H9 (cell line): ENCODE data around the gene ACSBG1. TPM values are rescaled to one million over a fixed set of nuclear protein-coding genes. Genes with fewer than 3 reads are reported as not detected.

Source experiments
- DNase-seq: peaks from one replicate; pipeline ENCODE4 v3.0.0-alpha.2; 2017
- H2AFZ ChIP-seq: one replicate; pipeline ENCODE4 v1.6.1; 2013; ENCODE audit warnings: mild to moderate bottlenecking, low read length, control low read depth, moderate library complexity
- H2AK5ac ChIP-seq: 2 replicates; pipeline ENCODE4 v1.6.1; 2013; ENCODE audit warnings: low read length, control low read depth, mixed read lengths; ENCODE audit not compliant: insufficient read length
- H2BK120ac ChIP-seq: one replicate; pipeline ENCODE4 v1.6.1; 2013; ENCODE audit warnings: low read depth, mild to moderate bottlenecking, low read length, control low read depth, inconsistent platforms; ENCODE audit not compliant: poor library complexity, severe bottlenecking
- H2BK12ac ChIP-seq: 2 replicates; pipeline ENCODE4 v1.6.1; 2013; ENCODE audit warnings: low read length, control low read depth, mixed read lengths, low read depth; ENCODE audit not compliant: insufficient read length
- H2BK15ac ChIP-seq: 2 replicates; pipeline ENCODE4 v1.6.1; 2013; ENCODE audit warnings: low read depth, low read length, control low read depth
- H2BK20ac ChIP-seq: one replicate; pipeline ENCODE4 v1.6.1; 2013; ENCODE audit warnings: low read depth, mild to moderate bottlenecking, low read length, control low read depth, inconsistent platforms; ENCODE audit not compliant: poor library complexity, severe bottlenecking
- H2BK5ac ChIP-seq: 2 replicates; pipeline ENCODE4 v1.6.1; 2013; ENCODE audit warnings: low read length, control low read depth, mixed read lengths; ENCODE audit not compliant: insufficient read length
- H3K14ac ChIP-seq: 2 replicates; pipeline ENCODE4 v1.6.1; 2013; ENCODE audit warnings: low read length, control low read depth; ENCODE audit not compliant: insufficient read depth
- H3K18ac ChIP-seq: 2 replicates; pipeline ENCODE4 v1.6.1; 2013; ENCODE audit warnings: low read depth, mild to moderate bottlenecking, mixed read lengths, low read length, control low read depth; ENCODE audit not compliant: insufficient read length
- H3K23ac ChIP-seq: 2 replicates; pipeline ENCODE4 v1.6.1; 2013; ENCODE audit warnings: low read length, control low read depth, mixed read lengths, low read depth; ENCODE audit not compliant: insufficient read length
- H3K23me2 ChIP-seq: 2 replicates; pipeline ENCODE4 v1.6.1; 2013; ENCODE audit warnings: low read depth, mild to moderate bottlenecking, mixed read lengths, low read length, control low read depth; ENCODE audit not compliant: insufficient read length, poor library complexity, severe bottlenecking
- H3K27ac ChIP-seq: 2 replicates; pipeline ENCODE4 v1.5.1; 2013; ENCODE audit warnings: low read length, control low read depth, mixed read lengths, low read depth; ENCODE audit not compliant: insufficient read length
- H3K27me3 ChIP-seq: 2 replicates; pipeline ENCODE4 v1.6.1; 2013; ENCODE audit warnings: low read length, control low read depth, inconsistent platforms; ENCODE audit not compliant: insufficient read depth
- H3K4ac ChIP-seq: 2 replicates; pipeline ENCODE4 v1.6.1; 2013; ENCODE audit warnings: low read depth, mild to moderate bottlenecking, control low read depth, inconsistent platforms, low read length, moderate library complexity
- H3K4me1 ChIP-seq: 2 replicates; pipeline ENCODE4 v1.6.1; 2013; ENCODE audit warnings: low read length, control low read depth, inconsistent platforms; ENCODE audit not compliant: insufficient read depth
- H3K4me2 ChIP-seq: 2 replicates; pipeline ENCODE4 v1.6.1; 2013; ENCODE audit warnings: low read length, control low read depth, mixed read lengths; ENCODE audit not compliant: insufficient read length, insufficient read depth
- H3K56ac ChIP-seq: 2 replicates; pipeline ENCODE4 v1.6.1; 2013; ENCODE audit warnings: low read depth, mild to moderate bottlenecking, mixed read lengths, low read length, control low read depth; ENCODE audit not compliant: insufficient read length
- H3K79me1 ChIP-seq: 2 replicates; pipeline ENCODE4 v1.6.1; 2013; ENCODE audit warnings: low read depth, mild to moderate bottlenecking, moderate library complexity, low read length, control low read depth, inconsistent platforms; ENCODE audit not compliant: insufficient read depth, poor library complexity, severe bottlenecking
- H3K79me2 ChIP-seq: 2 replicates; pipeline ENCODE4 v1.6.1; 2013; ENCODE audit warnings: low read length, control low read depth, inconsistent platforms; ENCODE audit not compliant: insufficient read depth
- H3K9ac ChIP-seq: 2 replicates; pipeline ENCODE4 v1.6.1; 2013; ENCODE audit warnings: low read length, control low read depth, mixed read lengths; ENCODE audit not compliant: insufficient read length; ENCODE audit errors: extremely low read depth
- H3K9me3 ChIP-seq: one replicate; pipeline ENCODE4 v1.6.1; 2013; ENCODE audit warnings: low read depth, low read length, inconsistent platforms; ENCODE audit not compliant: control insufficient read depth
- H3T11ph ChIP-seq: one replicate; pipeline ENCODE4 v1.6.1; 2013; ENCODE audit warnings: mild to moderate bottlenecking, low read length, control low read depth, inconsistent platforms
- H4K20me1 ChIP-seq: one replicate; pipeline ENCODE4 v1.6.1; 2013; ENCODE audit not compliant: control insufficient read depth, insufficient read length, insufficient read depth
- H4K5ac ChIP-seq: 2 replicates; pipeline ENCODE4 v1.6.1; 2013; ENCODE audit warnings: low read depth, mild to moderate bottlenecking, mixed read lengths, low read length, control low read depth; ENCODE audit not compliant: insufficient read length
- H4K8ac ChIP-seq: replicated peaks from 2 replicates; pipeline ENCODE4 v1.6.1; 2013; ENCODE audit warnings: low read length, control low read depth, mixed read lengths, low read depth; ENCODE audit not compliant: insufficient read length
- H4K91ac ChIP-seq: 2 replicates; pipeline ENCODE4 v1.6.1; 2013; ENCODE audit warnings: low read depth, mild to moderate bottlenecking, moderate library complexity, mixed read lengths, low read length, control low read depth; ENCODE audit not compliant: insufficient read length
- H3K27ac Mint-ChIP-seq, 3 experiments: 2 replicates in 2 of 3; 3 replicates in 1 of 3; pipeline ENCODE4 v1.8.0; 2020 to 2021; ENCODE audit warnings: mixed read lengths in 3 of 3, mild to moderate bottlenecking in 1 of 3, moderate library complexity in 1 of 3
- H3K27me3 Mint-ChIP-seq: 2 replicates; pipeline ENCODE4 v1.8.0; 2021; ENCODE audit warnings: low read depth, mild to moderate bottlenecking, moderate library complexity, mixed read lengths
- H3K36me3 Mint-ChIP-seq, 3 experiments: 2 replicates in 2 of 3; 3 replicates in 1 of 3; pipeline ENCODE4 v1.8.0; 2020 to 2021; ENCODE audit warnings: low read depth in 3 of 3, mixed read lengths in 3 of 3; ENCODE audit not compliant: insufficient read depth in 1 of 3
- H3K4me1 Mint-ChIP-seq, 2 experiments: 2 replicates each; pipeline ENCODE4 v1.8.0; 2020; ENCODE audit warnings: mixed read lengths in 2 of 2
- H3K4me3 Mint-ChIP-seq, 2 experiments: 2 replicates in 1 of 2; 3 replicates in 1 of 2; pipeline ENCODE4 v1.8.0; 2020 to 2021; ENCODE audit warnings: mild to moderate bottlenecking in 2 of 2, mixed read lengths in 2 of 2, moderate library complexity in 1 of 2
- H3K9me3 Mint-ChIP-seq, 2 experiments: 2 replicates in 1 of 2; 3 replicates in 1 of 2; pipeline ENCODE4 v1.8.0; 2020; ENCODE audit warnings: mild to moderate bottlenecking in 2 of 2, mixed read lengths in 2 of 2, moderate library complexity in 1 of 2
- WGBS: extraction: QIAGEN DNeasy Blood & Tissue Kit; methylation state at CpG from one replicate; pipeline ENCODE4 v1.1.7; 2013; ENCODE audit warnings: missing lambda C conversion rate, low lambda C conversion rate, mixed read lengths; ENCODE audit not compliant: insufficient read length; ENCODE audit errors: extremely low coverage; 5-methylcytosine and 5-hydroxymethylcytosine counted together
- total RNA-seq: library from RNA; stranded (reverse); gene quantifications from 2 replicates; pipeline ENCODE4 v1.2.1, GENCODE V29; 2021
- TF ChIP-seq, protein P1 (sequence below): fragments of 200-600 bp; sonication (generic); conservative IDR thresholded peaks from 3 replicates; pipeline ENCODE4 v1.8.0; 2021; ENCODE audit warnings: antibody characterized with exemption, mild to moderate bottlenecking

ACSBG1 gene
- total RNA-seq, 1 experiment from 2014 or later = 2.2 TPM

- H3K4me2 ChIP-seq = peak overlapping the region; percentile 16
- no peak overlapping the region for H3K9ac ChIP-seq
- Mint-ChIP-seq H3K4me3 (peak overlapping the region; percentile 6 to 32; a peak in 2 of 5 replicates), H3K27ac (peak overlapping the region in 1 of 3 experiments; percentile 95; a peak in 3 of 7 replicates), H3K27me3 (no peaks in the 10 kb centered on the region), H3K4me1 (peaks cover 26 to 30% of the 10 kb centered on the region in 2 experiments), H3K36me3 (peaks cover 0 to 15% (median under 1%) of the 10 kb centered on the region in 3 experiments; a peak in 2 of 7 replicates), H3K9me3 (no peaks in the 10 kb centered on the region)
- no peak overlapping the region for H2BK5ac ChIP-seq
- H2BK15ac ChIP-seq = no peak overlapping the region
- H3K18ac ChIP-seq = no peak overlapping the region
- H2AFZ ChIP-seq = no peak overlapping the region
- no peak overlapping the region for H2BK120ac ChIP-seq
- no peaks in the 10 kb centered on the region for H4K20me1 ChIP-seq
- H2BK20ac ChIP-seq = no peak overlapping the region
- no peaks in the 10 kb centered on the region for H3K79me1 ChIP-seq
- H3K27ac ChIP-seq = no peak overlapping the region
- H3K4ac ChIP-seq = no peak overlapping the region
- no peaks in the 10 kb centered on the region for H3K79me2 ChIP-seq
- H3K23ac ChIP-seq = no peak overlapping the region
- TF ChIP-seq, protein P1, sequence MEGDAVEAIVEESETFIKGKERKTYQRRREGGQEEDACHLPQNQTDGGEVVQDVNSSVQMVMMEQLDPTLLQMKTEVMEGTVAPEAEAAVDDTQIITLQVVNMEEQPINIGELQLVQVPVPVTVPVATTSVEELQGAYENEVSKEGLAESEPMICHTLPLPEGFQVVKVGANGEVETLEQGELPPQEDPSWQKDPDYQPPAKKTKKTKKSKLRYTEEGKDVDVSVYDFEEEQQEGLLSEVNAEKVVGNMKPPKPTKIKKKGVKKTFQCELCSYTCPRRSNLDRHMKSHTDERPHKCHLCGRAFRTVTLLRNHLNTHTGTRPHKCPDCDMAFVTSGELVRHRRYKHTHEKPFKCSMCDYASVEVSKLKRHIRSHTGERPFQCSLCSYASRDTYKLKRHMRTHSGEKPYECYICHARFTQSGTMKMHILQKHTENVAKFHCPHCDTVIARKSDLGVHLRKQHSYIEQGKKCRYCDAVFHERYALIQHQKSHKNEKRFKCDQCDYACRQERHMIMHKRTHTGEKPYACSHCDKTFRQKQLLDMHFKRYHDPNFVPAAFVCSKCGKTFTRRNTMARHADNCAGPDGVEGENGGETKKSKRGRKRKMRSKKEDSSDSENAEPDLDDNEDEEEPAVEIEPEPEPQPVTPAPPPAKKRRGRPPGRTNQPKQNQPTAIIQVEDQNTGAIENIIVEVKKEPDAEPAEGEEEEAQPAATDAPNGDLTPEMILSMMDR = no peak
- H4K91ac ChIP-seq = no peak overlapping the region
- no peak overlapping the region for H3K56ac ChIP-seq
- H3K9me3 ChIP-seq = no peaks in the 10 kb centered on the region
- H4K8ac ChIP-seq = no peak overlapping the region
- H3K14ac ChIP-seq = no peak overlapping the region
- no peaks in the 10 kb centered on the region for H3K27me3 ChIP-seq
- no peak overlapping the region for H2BK12ac ChIP-seq
- no peak for DNase-seq
- H3K23me2 ChIP-seq = no peaks in the 10 kb centered on the region
- H2AK5ac ChIP-seq = no peak overlapping the region
- H3T11ph ChIP-seq = no peak overlapping the region
- H4K5ac ChIP-seq = no peak overlapping the region
- H3K4me1 ChIP-seq = no peaks in the 10 kb centered on the region
- no CpG with 5 or more reads among the region's 1 CpG for WGBS
Observed at GRCh38 chr15:78156653-78157052, 77.7 kb downstream of the ACSBG1 start.
